ENCODE results near the gene ATP5MC2.

- no peak for TF ChIP-seq POLR2AphosphoS5 (IDR thresholded peaks at IDR 0.05; ENCODE audit: low read depth, low read length)
- no peak for TF ChIP-seq POLR2A (IDR thresholded peaks at IDR 0.05; ENCODE audit: low read depth, low read length)
- TF ChIP-seq TAF1 (IDR thresholded peaks at IDR 0.05; ENCODE audit: borderline replicate concordance, low read depth, low read length): no peak
These were observed 37.8 kb downstream of the ATP5MC2 start for GRCh38 chr12:53638057-53638456.

Data from GM12892 (cell line).